GM10266 (cell line): ENCODE results near the gene RGS9.

Experiments
- DNase-seq: peaks from one replicate; pipeline ENCODE4 v3.0.0; 2012; ENCODE audit errors: extremely low spot score
- CTCF ChIP-seq: IDR thresholded peaks from 2 replicates; pipeline ENCODE4 v1.5.1; 2012; ENCODE audit warnings: mild to moderate bottlenecking, low read depth; ENCODE audit not compliant: control insufficient read depth, insufficient read depth; ENCODE audit errors: missing control alignments

The RGS9 gene

GRCh38 chr17:65143889-65144604, 6.9 kb downstream of the RGS9 start:
- TF ChIP-seq CTCF: no peak
- DNase-seq: no peak

- no peak for DNase-seq
- TF ChIP-seq CTCF: no peak
Measured at GRCh38 chr17:65145743-65146142, 8.6 kb downstream of the RGS9 start.

- no peak for TF ChIP-seq CTCF
- no peak for DNase-seq
Measured at GRCh38 chr17:65147955-65148354, 10.8 kb downstream of the RGS9 start.

DNA sequence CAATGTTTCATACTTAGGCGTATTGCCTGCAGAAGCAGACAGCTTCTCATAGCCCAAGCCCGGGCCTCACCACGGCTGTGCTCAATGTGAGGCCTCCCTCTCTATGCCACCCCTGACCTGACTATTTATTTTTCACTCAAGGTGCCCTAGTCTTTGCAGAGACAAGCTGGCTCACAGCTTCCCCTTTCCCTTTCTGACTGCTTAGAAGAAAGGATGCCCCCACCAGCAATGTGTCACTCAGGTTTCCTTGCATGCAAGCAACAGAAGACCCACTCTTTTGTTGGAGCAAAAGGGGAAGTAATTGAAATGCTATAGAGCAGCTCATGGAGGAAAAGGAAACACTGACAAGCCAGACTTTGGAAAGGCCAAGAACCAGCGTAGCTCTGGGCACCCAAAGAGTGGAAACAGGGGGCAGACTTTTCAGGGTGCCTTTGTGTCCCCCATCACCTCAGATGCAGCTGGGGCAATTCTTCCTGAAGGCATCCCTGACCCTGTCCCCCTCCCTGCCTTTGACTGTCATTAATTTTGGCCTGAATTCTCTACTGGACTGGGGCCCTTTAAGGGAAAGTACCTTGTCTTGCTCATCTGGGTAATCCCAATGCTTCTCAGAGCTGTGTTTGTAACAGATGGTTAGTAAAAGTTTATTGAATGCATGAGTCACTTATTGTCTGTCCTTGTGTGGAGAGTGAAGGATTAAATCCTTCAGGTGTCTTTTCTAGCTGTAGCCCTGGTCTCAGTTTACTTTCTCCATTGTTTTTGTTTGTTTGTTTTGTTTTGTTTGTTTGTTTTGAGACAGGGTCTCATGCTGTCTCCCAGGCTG, 17.8 kb downstream of the RGS9 start:
- TF ChIP-seq CTCF: no peak
- peak; percentile 67 for DNase-seq

- DNase-seq: no peak
- no peak for TF ChIP-seq CTCF
Measured at GRCh38 chr17:65155622-65156021, 18.5 kb downstream of the RGS9 start.

GRCh38 chr17:65156185-65156834, 19.1 kb downstream of the RGS9 start:
- TF ChIP-seq CTCF: no peak
- DNase-seq: no peak
